ENCODE measurements around the gene CADPS2. TPM values are rescaled to one million over a fixed set of nuclear protein-coding genes. Genes with fewer than 3 reads are reported as not detected.

Gene CADPS2
- total and polyA plus RNA-seq, 2 donors (not counting 1 experiment from before 2014, with no cell fraction given), result not detected

DNA sequence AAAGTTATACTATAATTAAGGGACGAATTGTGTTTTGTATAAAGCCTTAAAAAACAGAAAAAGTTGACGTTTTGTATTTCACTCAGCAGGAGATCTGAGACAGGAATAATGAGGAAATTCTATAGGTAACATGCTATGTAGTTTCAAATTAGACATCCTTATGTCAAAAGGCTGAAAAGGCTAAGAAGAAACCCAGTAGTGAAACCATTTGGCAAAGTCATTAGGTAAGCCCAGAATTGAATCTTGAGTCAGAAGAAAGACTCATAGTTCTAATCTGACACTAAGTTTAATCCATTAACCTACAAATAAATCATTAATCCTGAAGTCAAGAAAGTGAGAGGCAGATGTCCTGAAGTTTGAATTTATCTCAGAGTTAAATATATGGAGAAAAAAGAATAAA is 266.6 kb downstream of the CADPS2 start:
- Histone ChIP-seq H3K27me3 (replicated peaks in 1 of 4; ENCODE audit: control extremely low read depth in 1 of 4, control insufficient read depth in 3 of 4, insufficient read depth in 4 of 4, low read length in 3 of 4) (no peaks in the 10 kb centered on the region), H3K79me2 (ENCODE audit: control insufficient read depth, insufficient read depth, low read length) (no peaks in the 10 kb centered on the region), H2AFZ (ENCODE audit: insufficient read depth, low read depth, low read length, poor library complexity, severe bottlenecking) (no peak overlapping the region), H3K4me3 (ENCODE audit: control extremely low read depth in 1 of 5, extremely low read depth in 1 of 5, insufficient read depth in 1 of 5, low read depth in 2 of 5, low read length in 4 of 5) (no peak overlapping the region), H3K36me3 (replicated peaks in 1 of 2; ENCODE audit: control extremely low read depth in 1 of 2, control insufficient read depth in 1 of 2, extremely low read depth in 1 of 2, insufficient read depth in 2 of 2, low read length in 1 of 2) (no peaks in the 10 kb centered on the region), H3K9me3 (ENCODE audit: control extremely low read depth in 1 of 3, control insufficient read depth in 2 of 3, insufficient read depth in 1 of 3, low read length in 2 of 3) (no peaks in the 10 kb centered on the region), H3K27ac (ENCODE audit: low read length in 2 of 2) (no peak overlapping the region), H3K4me1 (ENCODE audit: control insufficient read depth in 2 of 2, insufficient read depth in 2 of 2, low read length in 2 of 2) (no peaks in the 10 kb centered on the region), H3K4me2 (replicated peaks; ENCODE audit: low read depth, low read length, poor library complexity, severe bottlenecking) (no peak overlapping the region), H4K20me1 (ENCODE audit: control insufficient read depth, insufficient read depth, low read length, poor library complexity, severe bottlenecking) (no peaks in the 10 kb centered on the region), H3K9ac (ENCODE audit: low read length) (no peak overlapping the region)
- DNase-seq, result no peak
- H3K4me3 Mint-ChIP-seq, result no peak overlapping the region
- no peak for ATAC-seq (ENCODE audit: low read depth)
- no CpG with 5 or more reads among the region's 2 CpGs for WGBS (ENCODE audit: insufficient coverage)
- no peak for TF ChIP-seq EZH2 (IDR thresholded peaks at IDR 0.05; ENCODE audit: borderline replicate concordance, insufficient read depth, low read depth, low read length, poor library complexity, severe bottlenecking)
- no peak for TF ChIP-seq CTCF (IDR thresholded peaks at IDR 0.05)
- H3K27me3 Mint-ChIP-seq, result no peaks in the 10 kb centered on the region
- POLR2A ChIA-PET, result no interaction called here
- no peaks in the 10 kb centered on the region for H3K9me3 Mint-ChIP-seq (ENCODE audit: insufficient read depth)
- H3K4me1 Mint-ChIP-seq, result no peaks in the 10 kb centered on the region
- intact Hi-C loops (cut with micrococcal nuclease), result no loop called here
- no peak overlapping the region for H3K27ac Mint-ChIP-seq
- CTCF ChIA-PET, result no interaction called here

DNA sequence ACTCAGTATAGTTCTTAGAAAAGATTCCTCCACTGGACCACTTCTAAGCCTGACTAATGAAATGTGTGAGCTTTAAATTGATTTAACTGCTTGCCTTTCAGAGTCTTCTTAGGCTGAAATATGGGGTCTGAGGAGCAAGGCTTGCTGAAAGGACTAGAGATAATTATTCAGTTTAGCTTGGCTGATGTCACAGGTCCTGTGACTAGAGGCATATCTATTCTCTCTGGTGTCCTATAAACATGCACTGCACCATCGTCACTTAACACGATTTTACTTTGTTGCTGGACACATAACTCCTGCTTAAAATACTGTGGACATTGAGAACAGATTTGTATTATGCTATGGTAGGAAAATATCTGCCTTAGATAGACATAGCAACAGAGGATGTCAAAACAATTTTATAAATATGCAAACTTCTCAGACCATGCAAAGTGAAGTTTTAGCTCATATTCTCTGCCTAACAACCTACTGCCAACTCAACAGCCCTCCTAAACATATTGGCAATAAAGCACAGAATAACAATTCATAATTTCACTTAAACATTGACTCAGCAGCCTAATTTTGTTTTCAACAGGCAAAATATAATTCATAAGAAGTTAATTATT is 267.6 kb downstream of the CADPS2 start:
- ATAC-seq (ENCODE audit: low read depth), result no peak
- Histone ChIP-seq H3K4me2 (replicated peaks; ENCODE audit: low read depth, low read length, poor library complexity, severe bottlenecking) (no peak overlapping the region), H3K27me3 (replicated peaks in 1 of 4; ENCODE audit: control extremely low read depth in 1 of 4, control insufficient read depth in 3 of 4, insufficient read depth in 4 of 4, low read length in 3 of 4) (no peaks in the 10 kb centered on the region), H3K36me3 (replicated peaks in 1 of 2; ENCODE audit: control extremely low read depth in 1 of 2, control insufficient read depth in 1 of 2, extremely low read depth in 1 of 2, insufficient read depth in 2 of 2, low read length in 1 of 2) (no peaks in the 10 kb centered on the region), H3K79me2 (ENCODE audit: control insufficient read depth, insufficient read depth, low read length) (no peaks in the 10 kb centered on the region), H4K20me1 (ENCODE audit: control insufficient read depth, insufficient read depth, low read length, poor library complexity, severe bottlenecking) (no peaks in the 10 kb centered on the region), H3K4me3 (ENCODE audit: control extremely low read depth in 1 of 5, extremely low read depth in 1 of 5, insufficient read depth in 1 of 5, low read depth in 2 of 5, low read length in 4 of 5) (no peak overlapping the region), H3K9ac (ENCODE audit: low read length) (no peak overlapping the region), H2AFZ (ENCODE audit: insufficient read depth, low read depth, low read length, poor library complexity, severe bottlenecking) (no peak overlapping the region), H3K27ac (ENCODE audit: low read length in 2 of 2) (no peak overlapping the region), H3K4me1 (ENCODE audit: control insufficient read depth in 2 of 2, insufficient read depth in 2 of 2, low read length in 2 of 2) (no peaks in the 10 kb centered on the region), H3K9me3 (ENCODE audit: control extremely low read depth in 1 of 3, control insufficient read depth in 2 of 3, insufficient read depth in 1 of 3, low read length in 2 of 3) (no peaks in the 10 kb centered on the region)
- Mint-ChIP-seq H3K27ac (no peak overlapping the region), H3K27me3 (no peaks in the 10 kb centered on the region), H3K4me3 (no peak overlapping the region), H3K9me3 (ENCODE audit: insufficient read depth) (no peaks in the 10 kb centered on the region), H3K4me1 (no peaks in the 10 kb centered on the region)
- POLR2A ChIA-PET, result no interaction called here
- WGBS (ENCODE audit: insufficient coverage), result no CpG with 5 or more reads among the region's 2 CpGs
- intact Hi-C loops (cut with micrococcal nuclease), result no loop called here
- TF ChIP-seq CTCF (IDR thresholded peaks at IDR 0.05) (no peak), EZH2 (IDR thresholded peaks at IDR 0.05; ENCODE audit: borderline replicate concordance, insufficient read depth, low read depth, low read length, poor library complexity, severe bottlenecking) (no peak)
- CTCF ChIA-PET, result no interaction called here
- no peak for DNase-seq
